ENCODE results near the gene SLC6A5. TPM values are rescaled to one million over a fixed set of nuclear protein-coding genes. Genes with fewer than 3 reads are reported as not detected.

Gene SLC6A5
- total and polyA plus RNA-seq, 2 of the 8 experiments (the other 6 are each of a cell fraction or from before 2014, with no cell fraction given): not detected

- Histone ChIP-seq H3K4me3 (ENCODE audit: extremely low read depth in 1 of 4, insufficient read depth in 2 of 4, low read depth in 3 of 4, low read length in 4 of 4) (no peak overlapping the region), H4K8ac (ENCODE audit: extremely low read depth, insufficient read depth, low read length) (no peak overlapping the region), H3K27me3 (replicated peaks in 1 of 4; ENCODE audit: control insufficient read depth in 3 of 4, extremely low read depth in 1 of 4, insufficient read depth in 3 of 4, low read length in 3 of 4) (peaks cover 38 to 50% (median 50%) of the 10 kb centered on the region in 4 experiments), H3K79me2 (ENCODE audit: control insufficient read depth in 1 of 2, insufficient read depth in 2 of 2, low read length in 2 of 2) (no peaks in the 10 kb centered on the region), H2AFZ (ENCODE audit: low read length) (no peak overlapping the region), H2BK12ac (ENCODE audit: low read depth, low read length) (no peak overlapping the region), H3K36me3 (ENCODE audit: control insufficient read depth in 2 of 4, insufficient read depth in 4 of 4, low read length in 3 of 4) (no peaks in the 10 kb centered on the region), H2BK20ac (ENCODE audit: low read length) (no peak overlapping the region), H3K27ac (ENCODE audit: low read depth, low read length) (no peak overlapping the region), H3K9me3 (ENCODE audit: insufficient read depth in 2 of 2, low read depth in 1 of 2, low read length in 1 of 2) (no peaks in the 10 kb centered on the region), H3K4me2 (ENCODE audit: insufficient read depth in 1 of 2, low read depth in 2 of 2, low read length in 2 of 2) (no peak overlapping the region), H2AK5ac (ENCODE audit: low read depth, low read length) (no peak overlapping the region), H3K4ac (replicated peaks; ENCODE audit: insufficient read length, low read depth, low read length) (no peak overlapping the region), H3K14ac (ENCODE audit: insufficient read length) (no peak overlapping the region), H2BK120ac (replicated peaks; ENCODE audit: low read depth, low read length) (no peak overlapping the region), H3K23me2 (ENCODE audit: low read depth, low read length) (peaks cover 21% of the 10 kb centered on the region), H3K23ac (ENCODE audit: insufficient read length) (no peak overlapping the region), H3K4me1 (replicated peaks in 1 of 4; ENCODE audit: control insufficient read depth in 3 of 4, insufficient read depth in 4 of 4, low read length in 3 of 4) (peaks cover 12 to 24% (median 13%) of the 10 kb centered on the region in 4 experiments; a peak in 6 of 7 replicates), H3K18ac (ENCODE audit: extremely low read depth, low read length) (no peak overlapping the region), H2BK15ac (ENCODE audit: low read length) (no peak overlapping the region), H3K79me1 (ENCODE audit: low read depth, low read length) (no peaks in the 10 kb centered on the region), H4K91ac (replicated peaks; ENCODE audit: insufficient read length, low read length) (no peak overlapping the region), H3K56ac (replicated peaks; ENCODE audit: insufficient read length, low read depth, low read length) (no peak overlapping the region), H2BK5ac (ENCODE audit: low read depth, low read length) (no peak overlapping the region), H4K20me1 (replicated peaks in 1 of 2; ENCODE audit: control insufficient read depth in 1 of 2, insufficient read depth in 2 of 2, low read length in 2 of 2) (peaks cover 0 to 5% of the 10 kb centered on the region in 2 experiments), H3K9ac (replicated peaks in 1 of 4; ENCODE audit: extremely low read depth in 1 of 4, low read depth in 3 of 4, low read length in 3 of 4) (no peak overlapping the region), H4K5ac (ENCODE audit: insufficient read length, low read depth, low read length) (no peak overlapping the region)
- DNase-seq (ENCODE audit: low read depth in 1 of 2, low spot score in 2 of 2) (no peak), FAIRE-seq (peak; percentile 42)
- no CpG with 5 or more reads among the region's 2 CpGs for WGBS, 2 experiments (ENCODE audit: extremely low coverage in 1 of 2, insufficient coverage in 1 of 2, insufficient read length in 1 of 2, insufficient replicate concordance in 2 of 2, low coverage in 1 of 2, low lambda C conversion rate in 2 of 2, missing lambda C conversion rate in 1 of 2)
- POLR2A ChIA-PET (ENCODE audit: partially characterized antibody): no interaction called here
- TF ChIP-seq CTCF (IDR thresholded peaks at IDR 0.05; ENCODE audit: control extremely low read depth in 1 of 3, insufficient read depth in 1 of 3, low read depth in 1 of 3, low read length in 3 of 3): peak in 2 of 3 experiments; percentile 50 to 58; a peak in 3 of 4 replicates
- TF ChIP-seq RAD21 (IDR thresholded peaks at IDR 0.05 in 1 of 2, conservative IDR thresholded peaks at IDR 0.05 in 1 of 2; ENCODE audit: low read depth in 2 of 2, low read length in 2 of 2): peak; percentile 49 to 54; a peak in 3 of 4 replicates
- TF ChIP-seq GABPA (IDR thresholded peaks at IDR 0.05; ENCODE audit: borderline replicate concordance, insufficient read depth, low read length): no peak
- CTCF ChIA-PET (ENCODE audit: partially characterized antibody): interaction anchor here (0.7 to 4.9 kb wide), 33 partner anchors 8 to 887 kb away, joined by 3 to 51 read pairs (median 4); no protein-coding TSS in a partner anchor
Measured at GRCh38 chr11:20672575-20672974, 73.2 kb downstream of the SLC6A5 start.
